ENCODE measurements around the gene KDSR. TPM values are rescaled to one million over a fixed set of nuclear protein-coding genes. Genes with fewer than 3 reads are reported as not detected.
"Not testable (repeated sequence)": the region's sequence is repeated elsewhere in the genome, so short reads cannot be mapped to it uniquely, and the experiment has no call there.

The KDSR gene
- total and polyA plus RNA-seq, 4 donors = 31.3 to 39.1 (median 32.7) TPM

DNA sequence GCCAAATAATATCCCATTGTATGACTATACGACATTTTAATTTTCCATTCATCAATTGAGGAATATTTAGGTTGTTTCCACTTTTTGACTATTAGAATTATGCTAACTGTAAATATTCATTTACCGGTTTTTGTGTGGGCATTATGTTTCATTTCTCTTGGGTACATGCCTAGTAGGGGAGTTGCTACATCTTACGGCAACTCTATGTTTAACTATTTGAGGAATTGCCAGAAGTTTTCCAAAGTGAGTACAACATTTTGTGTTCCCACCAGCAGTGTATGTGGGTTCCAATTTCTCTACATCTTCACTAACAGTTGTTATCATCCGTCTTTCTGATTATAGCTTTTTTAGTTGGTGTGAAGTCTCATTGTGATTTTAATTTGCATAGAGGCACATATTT, 1.6 kb upstream of the KDSR start:
- Histone ChIP-seq H3K27ac (ENCODE audit: low read depth, low read length) (no peak overlapping the region), H3K9me3 (ENCODE audit: control insufficient read depth, insufficient read depth, low read length) (no peaks in the 10 kb centered on the region), H3K4me1 (ENCODE audit: control insufficient read depth, insufficient read depth, low read length) (peaks cover 13% of the 10 kb centered on the region), H3K4me3 (ENCODE audit: low read depth, low read length) (no peak overlapping the region), H3K27me3 (ENCODE audit: control insufficient read depth, insufficient read depth, low read length) (no peaks in the 10 kb centered on the region), H3K36me3 (ENCODE audit: control insufficient read depth, insufficient read depth, low read length) (no peaks in the 10 kb centered on the region)
- no CpG with 5 or more reads among the region's 4 CpGs for WGBS (ENCODE audit: insufficient coverage)
- no peak for DNase-seq (ENCODE audit: low read depth in 4 of 6, low spot score in 6 of 6)

- under 1% methylated on average over 65 of the region's 65 CpGs for WGBS (ENCODE audit: insufficient coverage)
- Histone ChIP-seq H3K4me3 (ENCODE audit: low read depth, low read length) (peak overlapping the region; percentile 73), H3K36me3 (ENCODE audit: control insufficient read depth, insufficient read depth, low read length) (peaks cover 5% of the 10 kb centered on the region), H3K9me3 (ENCODE audit: control insufficient read depth, insufficient read depth, low read length) (no peaks in the 10 kb centered on the region), H3K27me3 (ENCODE audit: control insufficient read depth, insufficient read depth, low read length) (no peaks in the 10 kb centered on the region), H3K4me1 (ENCODE audit: control insufficient read depth, insufficient read depth, low read length) (peaks cover 13% of the 10 kb centered on the region), H3K27ac (ENCODE audit: low read depth, low read length) (peak overlapping the region; percentile 81)
- DNase-seq (ENCODE audit: low read depth in 4 of 6, low spot score in 6 of 6) = peak in 4 of 6 donors; percentile 7 to 63 (median 31)
Observed at GRCh38 chr18:63366213-63367052, 573 bp downstream of the KDSR start.

- 2% methylated on average over 11 of the region's 12 CpGs for WGBS (ENCODE audit: insufficient coverage)
- peak in 2 of 6 donors; percentile 2 to 15 for DNase-seq (ENCODE audit: low read depth in 4 of 6, low spot score in 6 of 6)
- no peaks in the 10 kb centered on the region for H3K9me3 ChIP-seq (ENCODE audit: control insufficient read depth, insufficient read depth, low read length)
- H3K36me3 ChIP-seq (ENCODE audit: control insufficient read depth, insufficient read depth, low read length) = peaks cover 9% of the 10 kb centered on the region
- no peaks in the 10 kb centered on the region for H3K27me3 ChIP-seq (ENCODE audit: control insufficient read depth, insufficient read depth, low read length)
- H3K27ac ChIP-seq (ENCODE audit: low read depth, low read length) = peak overlapping the region; percentile 7
- peaks cover 13% of the 10 kb centered on the region for H3K4me1 ChIP-seq (ENCODE audit: control insufficient read depth, insufficient read depth, low read length)
- H3K4me3 ChIP-seq (ENCODE audit: low read depth, low read length) = peak overlapping the region; percentile 73
Observed at GRCh38 chr18:63365876-63366212, 1.2 kb downstream of the KDSR start.

DNA sequence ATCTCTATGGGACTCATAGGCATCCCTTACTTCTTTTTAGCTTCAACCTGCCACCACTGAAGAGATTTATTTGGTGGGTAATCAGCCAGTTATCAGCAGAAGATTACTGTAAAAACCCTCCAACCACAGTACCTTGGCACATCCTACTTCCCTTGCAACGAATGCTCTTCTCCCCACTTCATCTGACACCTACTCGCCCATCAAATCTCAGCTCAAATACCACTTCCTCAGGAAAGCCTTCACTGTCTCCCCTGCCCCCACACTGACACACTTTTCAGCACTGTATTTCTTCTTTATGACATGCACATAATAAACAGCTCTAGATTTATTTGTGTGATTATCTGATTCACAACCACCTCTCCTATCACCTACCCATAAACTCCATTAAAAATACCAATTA, 3.1 kb downstream of the KDSR start:
- WGBS (ENCODE audit: insufficient coverage) = 83% methylated on average over 2 of the region's 2 CpGs
- no peak for DNase-seq (ENCODE audit: low read depth in 4 of 6, low spot score in 6 of 6)
- Histone ChIP-seq H3K27ac (ENCODE audit: low read depth, low read length) (no peak overlapping the region), H3K9me3 (ENCODE audit: control insufficient read depth, insufficient read depth, low read length) (no peaks in the 10 kb centered on the region), H3K36me3 (ENCODE audit: control insufficient read depth, insufficient read depth, low read length) (peaks cover 14% of the 10 kb centered on the region), H3K4me1 (ENCODE audit: control insufficient read depth, insufficient read depth, low read length) (peaks cover 13% of the 10 kb centered on the region), H3K4me3 (ENCODE audit: low read depth, low read length) (no peak overlapping the region), H3K27me3 (ENCODE audit: control insufficient read depth, insufficient read depth, low read length) (no peaks in the 10 kb centered on the region)

DNA sequence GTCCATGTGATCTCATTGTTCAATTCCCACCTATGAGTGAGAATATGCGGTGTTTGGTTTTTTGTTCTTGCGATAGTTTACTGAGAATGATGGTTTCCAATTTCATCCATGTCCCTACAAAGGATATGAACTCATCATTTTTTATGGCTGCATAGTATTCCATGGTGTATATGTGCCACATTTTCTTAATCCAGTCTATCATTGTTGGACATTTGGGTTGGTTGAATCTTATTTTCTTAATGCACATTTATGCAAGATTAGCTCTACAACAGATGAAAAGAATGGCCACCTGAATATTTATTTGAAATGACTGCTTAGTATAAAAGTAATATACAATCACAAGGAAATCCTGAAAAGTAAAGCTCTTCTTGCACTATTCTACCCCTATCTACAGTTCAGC, 3.6 kb downstream of the KDSR start:
- H3K27me3 ChIP-seq (ENCODE audit: control insufficient read depth, insufficient read depth, low read length); H3K4me3 ChIP-seq (ENCODE audit: low read depth, low read length); H3K27ac ChIP-seq (ENCODE audit: low read depth, low read length); DNase-seq (ENCODE audit: low read depth in 4 of 6, low spot score in 6 of 6); H3K9me3 ChIP-seq (ENCODE audit: control insufficient read depth, insufficient read depth, low read length): not testable (repeated sequence)
- WGBS (ENCODE audit: insufficient coverage) = no CpG with 5 or more reads among the region's 2 CpGs
- Histone ChIP-seq H3K36me3 (ENCODE audit: control insufficient read depth, insufficient read depth, low read length) (peaks cover 18% of the 10 kb centered on the region), H3K4me1 (ENCODE audit: control insufficient read depth, insufficient read depth, low read length) (peaks cover 13% of the 10 kb centered on the region)

- no peak overlapping the region for H3K27ac ChIP-seq (ENCODE audit: low read depth, low read length)
- H3K27me3 ChIP-seq (ENCODE audit: control insufficient read depth, insufficient read depth, low read length) = no peaks in the 10 kb centered on the region
- peaks cover 43% of the 10 kb centered on the region for H3K36me3 ChIP-seq (ENCODE audit: control insufficient read depth, insufficient read depth, low read length)
- no peaks in the 10 kb centered on the region for H3K9me3 ChIP-seq (ENCODE audit: control insufficient read depth, insufficient read depth, low read length)
- no peak for DNase-seq (ENCODE audit: low read depth in 4 of 6, low spot score in 6 of 6)
- no peak overlapping the region for H3K4me3 ChIP-seq (ENCODE audit: low read depth, low read length)
- H3K4me1 ChIP-seq (ENCODE audit: control insufficient read depth, insufficient read depth, low read length) = no peaks in the 10 kb centered on the region
- WGBS (ENCODE audit: insufficient coverage) = 100% methylated on average over 1 of the region's 7 CpGs
Observed at GRCh38 chr18:63356272-63356896, 10.6 kb downstream of the KDSR start.

- Histone ChIP-seq H3K27ac (ENCODE audit: low read depth, low read length) (no peak overlapping the region), H3K36me3 (ENCODE audit: control insufficient read depth, insufficient read depth, low read length) (peaks cover 62% of the 10 kb centered on the region), H3K9me3 (ENCODE audit: control insufficient read depth, insufficient read depth, low read length) (no peaks in the 10 kb centered on the region), H3K4me3 (ENCODE audit: low read depth, low read length) (no peak overlapping the region), H3K4me1 (ENCODE audit: control insufficient read depth, insufficient read depth, low read length) (peaks cover 3% of the 10 kb centered on the region), H3K27me3 (ENCODE audit: control insufficient read depth, insufficient read depth, low read length) (no peaks in the 10 kb centered on the region)
- no peak for DNase-seq (ENCODE audit: low read depth in 4 of 6, low spot score in 6 of 6)
- no CpG with 5 or more reads among the region's 2 CpGs for WGBS (ENCODE audit: insufficient coverage)
Observed at GRCh38 chr18:63350230-63350629, 16.8 kb downstream of the KDSR start.

DNA sequence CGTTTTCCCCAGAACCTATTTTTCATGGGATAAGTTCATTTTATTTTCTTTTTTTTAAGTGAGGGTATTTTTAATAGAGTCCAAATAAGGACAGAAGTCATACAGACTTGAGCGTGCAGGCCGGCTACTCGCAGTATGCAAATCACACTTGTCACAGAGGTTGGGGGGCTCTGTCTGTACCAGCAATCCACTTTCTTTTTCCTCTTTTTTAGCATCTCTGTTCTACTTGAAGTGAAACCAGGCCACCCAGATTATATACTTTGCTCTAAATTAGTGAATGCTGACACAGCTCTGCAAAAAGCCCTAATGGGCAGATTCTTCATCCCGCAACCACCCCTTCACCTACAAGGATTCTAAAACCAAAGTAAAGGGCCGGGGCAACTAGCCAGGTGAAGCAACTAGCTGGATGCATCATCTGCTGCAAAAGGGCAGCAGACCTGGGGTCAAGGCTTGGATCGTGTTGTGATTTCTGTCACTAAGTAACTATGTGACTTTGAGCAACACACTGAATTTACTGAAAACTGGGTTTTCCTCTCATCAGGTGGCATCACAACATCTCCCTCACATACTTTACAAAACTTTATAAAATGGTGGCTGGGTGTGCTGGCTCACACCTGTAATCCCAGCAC, 18.4 kb downstream of the KDSR start:
- no peak overlapping the region for H3K4me3 ChIP-seq (ENCODE audit: low read depth, low read length)
- peaks cover 66% of the 10 kb centered on the region for H3K36me3 ChIP-seq (ENCODE audit: control insufficient read depth, insufficient read depth, low read length)
- H3K4me1 ChIP-seq (ENCODE audit: control insufficient read depth, insufficient read depth, low read length) = peaks cover 3% of the 10 kb centered on the region
- 96% methylated on average over 3 of the region's 7 CpGs for WGBS (ENCODE audit: insufficient coverage)
- H3K9me3 ChIP-seq (ENCODE audit: control insufficient read depth, insufficient read depth, low read length) = no peaks in the 10 kb centered on the region
- no peaks in the 10 kb centered on the region for H3K27me3 ChIP-seq (ENCODE audit: control insufficient read depth, insufficient read depth, low read length)
- no peak for DNase-seq (ENCODE audit: low read depth in 4 of 6, low spot score in 6 of 6)
- H3K27ac ChIP-seq (ENCODE audit: low read depth, low read length) = no peak overlapping the region

DNA sequence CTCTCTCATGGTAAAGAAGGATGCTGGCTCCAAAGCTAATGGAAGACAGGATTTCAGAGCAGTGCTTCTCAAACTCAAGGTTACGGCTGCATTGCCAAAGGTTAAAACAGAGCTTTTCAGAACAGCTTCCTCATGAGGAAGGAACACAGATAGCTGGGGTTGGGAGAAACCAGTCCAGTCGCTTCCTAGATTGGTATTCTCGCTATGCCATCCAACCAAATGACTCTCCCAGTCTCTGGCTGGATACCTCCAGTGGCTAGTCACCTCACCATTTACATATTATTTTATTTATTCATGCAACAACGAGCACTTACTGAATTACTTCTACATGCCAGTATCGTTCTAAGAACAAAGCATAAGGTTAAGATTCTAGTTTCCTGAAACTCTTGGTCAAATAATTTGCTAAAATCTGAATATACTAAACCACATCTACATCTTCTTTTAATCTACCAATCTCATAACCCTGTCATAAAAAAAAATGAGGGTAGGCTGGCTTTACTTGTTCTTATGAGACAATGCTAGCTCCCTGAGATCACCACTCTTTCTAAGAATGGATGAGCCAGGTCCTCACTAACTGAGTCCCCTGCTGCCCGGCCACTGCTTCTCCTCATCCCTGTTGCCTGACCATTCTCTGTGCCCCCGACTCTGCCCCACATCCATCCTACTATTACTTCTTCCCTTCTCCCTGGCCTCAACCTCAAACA, 20.4 kb downstream of the KDSR start:
- Histone ChIP-seq H3K4me3 (ENCODE audit: low read depth, low read length) (no peak overlapping the region), H3K4me1 (ENCODE audit: control insufficient read depth, insufficient read depth, low read length) (peaks cover 3% of the 10 kb centered on the region), H3K36me3 (ENCODE audit: control insufficient read depth, insufficient read depth, low read length) (peaks cover 62% of the 10 kb centered on the region), H3K9me3 (ENCODE audit: control insufficient read depth, insufficient read depth, low read length) (no peaks in the 10 kb centered on the region), H3K27me3 (ENCODE audit: control insufficient read depth, insufficient read depth, low read length) (no peaks in the 10 kb centered on the region), H3K27ac (ENCODE audit: low read depth, low read length) (no peak overlapping the region)
- no peak for DNase-seq (ENCODE audit: low read depth in 4 of 6, low spot score in 6 of 6)
- 88% methylated on average over 6 of the region's 7 CpGs for WGBS (ENCODE audit: insufficient coverage)

Measured in spinal cord (tissue), 10 donors.